CD4-positive, alpha-beta T cell treated with Interleukin-6 for 4 hours (primary cell): ENCODE results near the gene PLEK.
"Not testable (repeated sequence)": the region's sequence is repeated elsewhere in the genome, so short reads cannot be mapped to it uniquely, and the experiment has no call there.

Source experiments
- DNase-seq: peaks from one replicate; pipeline ENCODE4 v3.0.0-alpha.2; 2020; ENCODE audit warnings: mixed read lengths

The PLEK gene

GRCh38 chr2:68365087-68365486 lies at the start of gene PLEK:
Gene PLEK, plus strand, starts transcription at chr2:68365282. Its CDS starts 70 bp downstream, at chr2:68365352.
- DNase-seq: peak; percentile 7

- no peak for DNase-seq
These were observed 49.0 kb upstream of the PLEK start for GRCh38 chr2:68316111-68316510.

GRCh38 chr2:68317971-68318913 lies 46.8 kb upstream of the PLEK start:
- DNase-seq: no peak

GRCh38 chr2:68318914-68319397 lies 46.1 kb upstream of the PLEK start:
- no peak for DNase-seq

- DNase-seq: no peak
These were observed 45.5 kb upstream of the PLEK start, which contains the start of gene CNRIP1 for GRCh38 chr2:68319398-68320117. Gene CNRIP1, minus strand, starts transcription at chr2:68319949. Its CDS starts 549 bp downstream, at chr2:68319400.

- DNase-seq: no peak
These were observed 44.9 kb upstream of the PLEK start for GRCh38 chr2:68320118-68320641.

GRCh38 chr2:68325056-68325455 lies 40.0 kb upstream of the PLEK start:
- DNase-seq: no peak

- DNase-seq: no peak
These were observed 36.2 kb upstream of the PLEK start for GRCh38 chr2:68328901-68329300.

- DNase-seq: no peak
These were observed 34.4 kb upstream of the PLEK start for GRCh38 chr2:68330691-68331090.

- DNase-seq: no peak
These were observed 32.1 kb upstream of the PLEK start for GRCh38 chr2:68333009-68333408.

GRCh38 chr2:68333931-68334330 lies 31.2 kb upstream of the PLEK start:
- no peak for DNase-seq

- DNase-seq: no peak
These were observed 28.9 kb upstream of the PLEK start for GRCh38 chr2:68336192-68336591.

GRCh38 chr2:68340226-68341061 lies 24.6 kb upstream of the PLEK start:
- DNase-seq: no peak

GRCh38 chr2:68341062-68341329 lies 24.1 kb upstream of the PLEK start:
- DNase-seq: no peak

GRCh38 chr2:68341583-68341982 lies 23.5 kb upstream of the PLEK start:
- no peak for DNase-seq

- no peak for DNase-seq
These were observed 22.6 kb upstream of the PLEK start for GRCh38 chr2:68342470-68342869.

- DNase-seq: no peak
These were observed 21.1 kb upstream of the PLEK start for GRCh38 chr2:68344031-68344430.

- no peak for DNase-seq
These were observed 19.8 kb upstream of the PLEK start for GRCh38 chr2:68345129-68345875.

GRCh38 chr2:68349091-68349490 lies 16.0 kb upstream of the PLEK start:
- DNase-seq: not testable (repeated sequence)

- DNase-seq: no peak
These were observed 13.1 kb upstream of the PLEK start for GRCh38 chr2:68351997-68352396.

- no peak for DNase-seq
These were observed 12.3 kb upstream of the PLEK start for GRCh38 chr2:68352651-68353391.
